Measurements from ENCODE around the gene IL17F.

The IL17F gene

DNA sequence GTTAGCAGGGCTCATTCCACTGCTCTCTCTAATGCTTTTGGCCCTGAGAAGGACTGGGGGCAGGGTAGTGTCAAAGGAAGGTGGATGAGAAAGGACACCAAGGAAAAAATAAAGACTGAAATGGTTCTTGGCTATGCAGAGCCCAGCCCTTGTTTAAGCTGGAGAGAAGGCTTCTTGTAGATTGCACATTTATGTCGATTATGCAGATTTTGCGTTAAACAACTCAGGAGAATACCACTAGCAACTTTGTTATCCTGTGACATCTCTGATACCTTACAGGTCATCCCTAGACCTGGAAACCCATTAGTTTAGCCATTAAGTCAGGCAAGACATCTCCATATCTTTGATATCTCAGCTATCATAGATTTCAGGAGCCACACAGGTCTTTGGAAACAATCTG, 11.1 kb upstream of the IL17F start:
- H3K27me3 Mint-ChIP-seq (ENCODE audit: low read depth), result no peaks in the 10 kb centered on the region

DNA sequence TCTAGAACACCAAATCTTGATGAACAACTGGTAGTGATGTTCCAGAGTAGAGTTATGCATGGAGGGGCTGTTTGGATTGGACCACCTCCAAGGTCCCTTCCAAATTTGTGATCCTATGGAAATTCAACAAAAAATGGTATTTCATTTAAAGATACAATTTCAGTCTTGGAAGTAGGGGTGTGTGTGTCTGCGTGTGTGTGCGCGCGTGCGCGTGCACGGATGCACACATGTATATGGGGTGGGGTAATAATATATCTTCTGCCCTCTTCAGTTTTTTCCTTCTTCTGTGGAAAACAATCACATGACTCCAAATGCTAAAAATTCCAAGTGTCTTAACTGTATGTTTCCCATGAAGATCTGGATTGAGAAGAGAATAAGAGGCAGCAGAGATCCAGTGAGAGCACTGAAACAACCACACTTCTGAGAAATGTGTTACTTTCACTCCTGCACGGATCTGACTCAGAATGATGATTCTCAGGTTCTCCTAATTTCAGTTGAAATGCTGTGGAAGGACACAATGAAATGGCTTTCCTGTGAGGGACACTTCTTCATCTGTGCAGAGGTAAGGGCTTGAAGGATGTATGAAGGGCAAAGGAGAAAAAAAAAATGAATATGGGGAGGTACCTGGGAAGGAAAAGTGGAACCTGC, 10.6 kb upstream of the IL17F start:
- no peak overlapping the region for H3K27ac Mint-ChIP-seq
- no peak overlapping the region for H3K4me3 Mint-ChIP-seq
- H3K4me1 Mint-ChIP-seq, result no peaks in the 10 kb centered on the region
- H3K9me3 Mint-ChIP-seq, result no peaks in the 10 kb centered on the region
- TF ChIP-seq, protein P1, sequence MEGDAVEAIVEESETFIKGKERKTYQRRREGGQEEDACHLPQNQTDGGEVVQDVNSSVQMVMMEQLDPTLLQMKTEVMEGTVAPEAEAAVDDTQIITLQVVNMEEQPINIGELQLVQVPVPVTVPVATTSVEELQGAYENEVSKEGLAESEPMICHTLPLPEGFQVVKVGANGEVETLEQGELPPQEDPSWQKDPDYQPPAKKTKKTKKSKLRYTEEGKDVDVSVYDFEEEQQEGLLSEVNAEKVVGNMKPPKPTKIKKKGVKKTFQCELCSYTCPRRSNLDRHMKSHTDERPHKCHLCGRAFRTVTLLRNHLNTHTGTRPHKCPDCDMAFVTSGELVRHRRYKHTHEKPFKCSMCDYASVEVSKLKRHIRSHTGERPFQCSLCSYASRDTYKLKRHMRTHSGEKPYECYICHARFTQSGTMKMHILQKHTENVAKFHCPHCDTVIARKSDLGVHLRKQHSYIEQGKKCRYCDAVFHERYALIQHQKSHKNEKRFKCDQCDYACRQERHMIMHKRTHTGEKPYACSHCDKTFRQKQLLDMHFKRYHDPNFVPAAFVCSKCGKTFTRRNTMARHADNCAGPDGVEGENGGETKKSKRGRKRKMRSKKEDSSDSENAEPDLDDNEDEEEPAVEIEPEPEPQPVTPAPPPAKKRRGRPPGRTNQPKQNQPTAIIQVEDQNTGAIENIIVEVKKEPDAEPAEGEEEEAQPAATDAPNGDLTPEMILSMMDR (IDR thresholded peaks at IDR 0.05; ENCODE audit: unreplicated experiment in 3 of 3), result no peak
- no peaks in the 10 kb centered on the region for H3K27me3 Mint-ChIP-seq (ENCODE audit: low read depth)
- no peaks in the 10 kb centered on the region for H3K36me3 Mint-ChIP-seq (ENCODE audit: low read depth)

More for the DNA sequence above, 11.1 kb upstream of the IL17F start:
- no peak overlapping the region for H3K4me3 Mint-ChIP-seq
- H3K9me3 Mint-ChIP-seq, result no peaks in the 10 kb centered on the region
- H3K27ac Mint-ChIP-seq, result no peak overlapping the region
- no peaks in the 10 kb centered on the region for H3K36me3 Mint-ChIP-seq (ENCODE audit: low read depth)
- TF ChIP-seq, protein P1 (IDR thresholded peaks at IDR 0.05; ENCODE audit: unreplicated experiment in 3 of 3), result no peak
- H3K4me1 Mint-ChIP-seq, result no peaks in the 10 kb centered on the region

DNA sequence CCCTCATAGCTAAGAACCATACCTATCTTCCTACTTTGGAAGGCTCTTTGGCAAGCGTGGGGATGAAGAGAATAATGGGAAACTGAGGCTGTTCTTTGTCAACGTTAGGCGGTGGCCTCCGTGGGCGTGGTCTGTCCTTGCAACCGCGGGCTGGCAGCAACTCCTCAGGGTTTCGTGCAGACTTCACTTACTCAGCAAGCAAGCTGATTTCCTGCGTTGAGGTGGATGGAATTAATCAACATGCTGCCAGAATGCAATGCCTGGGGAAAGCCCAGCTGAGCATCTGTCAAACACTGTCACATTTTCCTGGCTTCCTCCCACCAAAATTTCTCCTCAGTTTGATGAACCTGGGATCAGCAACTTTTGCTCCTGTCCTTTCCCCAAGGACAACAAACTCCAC, 9.2 kb upstream of the IL17F start:
- TF ChIP-seq, protein P1 (IDR thresholded peaks at IDR 0.05; ENCODE audit: unreplicated experiment in 3 of 3), result no peak
- Mint-ChIP-seq H3K4me3 (no peak overlapping the region), H3K9me3 (no peaks in the 10 kb centered on the region), H3K4me1 (no peaks in the 10 kb centered on the region), H3K36me3 (ENCODE audit: low read depth) (no peaks in the 10 kb centered on the region), H3K27me3 (ENCODE audit: low read depth) (no peaks in the 10 kb centered on the region), H3K27ac (no peak overlapping the region)

DNA sequence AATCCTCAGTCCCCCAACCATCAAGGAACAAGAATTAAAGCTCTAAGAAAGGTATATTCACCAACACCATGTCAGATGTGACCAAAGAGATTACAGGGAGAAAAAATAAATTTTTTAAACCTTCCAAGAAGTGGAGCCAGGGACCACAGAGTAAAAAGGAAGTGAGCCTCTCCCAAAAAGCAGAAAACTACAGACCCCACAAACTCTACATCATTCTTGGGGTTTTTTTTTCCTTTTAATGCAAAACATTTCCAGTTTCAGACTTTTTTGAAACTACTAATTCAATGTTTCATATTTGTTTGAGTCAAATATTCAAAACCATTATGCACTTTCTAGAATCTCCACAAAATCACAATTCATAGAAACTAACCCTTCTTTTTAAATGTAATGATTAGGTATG, 6.8 kb upstream of the IL17F start:
- no peak overlapping the region for H3K27ac Mint-ChIP-seq
- no peaks in the 10 kb centered on the region for H3K9me3 Mint-ChIP-seq
- no peak overlapping the region for H3K4me3 Mint-ChIP-seq
- TF ChIP-seq, protein P1 (IDR thresholded peaks at IDR 0.05; ENCODE audit: unreplicated experiment in 3 of 3), result no peak
- no peaks in the 10 kb centered on the region for H3K36me3 Mint-ChIP-seq (ENCODE audit: low read depth)
- H3K4me1 Mint-ChIP-seq, result no peaks in the 10 kb centered on the region
- H3K27me3 Mint-ChIP-seq (ENCODE audit: low read depth), result no peaks in the 10 kb centered on the region

DNA sequence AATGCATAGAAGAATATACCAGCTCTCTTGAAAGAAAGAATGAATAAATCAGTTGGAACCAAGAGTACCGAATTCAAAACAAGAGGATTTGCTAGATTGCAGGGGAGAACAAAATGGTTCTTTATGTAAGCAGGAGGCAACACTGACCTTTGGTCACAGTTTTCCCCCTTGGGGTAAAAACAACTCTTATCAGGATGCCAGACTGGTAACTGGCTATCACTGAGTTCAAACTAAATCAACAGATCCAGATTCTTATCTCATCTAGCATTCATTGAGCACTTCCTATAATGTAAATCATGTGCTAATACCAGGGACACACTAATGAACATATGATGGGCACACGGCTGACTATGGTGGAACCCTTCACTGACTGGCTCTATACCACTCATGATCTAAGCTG, 4.8 kb upstream of the IL17F start:
- TF ChIP-seq, protein P1 (IDR thresholded peaks at IDR 0.05; ENCODE audit: unreplicated experiment in 3 of 3), result no peak
- no peaks in the 10 kb centered on the region for H3K27me3 Mint-ChIP-seq (ENCODE audit: low read depth)
- H3K27ac Mint-ChIP-seq, result no peak overlapping the region
- H3K4me1 Mint-ChIP-seq, result no peaks in the 10 kb centered on the region
- H3K36me3 Mint-ChIP-seq (ENCODE audit: low read depth), result no peaks in the 10 kb centered on the region
- no peaks in the 10 kb centered on the region for H3K9me3 Mint-ChIP-seq
- H3K4me3 Mint-ChIP-seq, result no peak overlapping the region

DNA sequence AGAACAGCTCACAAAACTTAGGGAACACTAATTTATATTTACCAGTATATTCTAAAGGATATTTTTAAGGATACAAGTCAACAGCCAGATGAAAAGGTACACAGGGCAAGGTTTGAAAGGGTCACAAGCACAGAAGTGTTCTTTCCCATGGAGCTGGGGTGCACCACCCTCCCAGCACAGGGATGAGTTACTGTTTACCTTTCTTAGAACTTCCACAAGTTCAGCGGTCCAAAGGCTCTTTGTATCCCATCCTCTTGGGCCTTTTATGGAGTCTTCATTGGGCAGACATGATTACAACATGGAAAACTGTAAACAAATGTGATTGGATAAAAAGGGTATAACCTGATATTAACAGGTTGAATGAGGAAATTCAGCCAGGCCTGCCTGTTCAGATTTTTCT, 1.1 kb upstream of the IL17F start:
- H3K4me1 Mint-ChIP-seq, result no peaks in the 10 kb centered on the region
- TF ChIP-seq, protein P1 (IDR thresholded peaks at IDR 0.05; ENCODE audit: unreplicated experiment in 3 of 3), result no peak
- H3K36me3 Mint-ChIP-seq (ENCODE audit: low read depth), result no peaks in the 10 kb centered on the region
- H3K27ac Mint-ChIP-seq, result no peak overlapping the region
- H3K4me3 Mint-ChIP-seq, result no peak overlapping the region
- H3K27me3 Mint-ChIP-seq (ENCODE audit: low read depth), result peaks cover 3% of the 10 kb centered on the region
- no peaks in the 10 kb centered on the region for H3K9me3 Mint-ChIP-seq
